ENCODE results near the gene OSBP2.

The OSBP2 gene

DNA sequence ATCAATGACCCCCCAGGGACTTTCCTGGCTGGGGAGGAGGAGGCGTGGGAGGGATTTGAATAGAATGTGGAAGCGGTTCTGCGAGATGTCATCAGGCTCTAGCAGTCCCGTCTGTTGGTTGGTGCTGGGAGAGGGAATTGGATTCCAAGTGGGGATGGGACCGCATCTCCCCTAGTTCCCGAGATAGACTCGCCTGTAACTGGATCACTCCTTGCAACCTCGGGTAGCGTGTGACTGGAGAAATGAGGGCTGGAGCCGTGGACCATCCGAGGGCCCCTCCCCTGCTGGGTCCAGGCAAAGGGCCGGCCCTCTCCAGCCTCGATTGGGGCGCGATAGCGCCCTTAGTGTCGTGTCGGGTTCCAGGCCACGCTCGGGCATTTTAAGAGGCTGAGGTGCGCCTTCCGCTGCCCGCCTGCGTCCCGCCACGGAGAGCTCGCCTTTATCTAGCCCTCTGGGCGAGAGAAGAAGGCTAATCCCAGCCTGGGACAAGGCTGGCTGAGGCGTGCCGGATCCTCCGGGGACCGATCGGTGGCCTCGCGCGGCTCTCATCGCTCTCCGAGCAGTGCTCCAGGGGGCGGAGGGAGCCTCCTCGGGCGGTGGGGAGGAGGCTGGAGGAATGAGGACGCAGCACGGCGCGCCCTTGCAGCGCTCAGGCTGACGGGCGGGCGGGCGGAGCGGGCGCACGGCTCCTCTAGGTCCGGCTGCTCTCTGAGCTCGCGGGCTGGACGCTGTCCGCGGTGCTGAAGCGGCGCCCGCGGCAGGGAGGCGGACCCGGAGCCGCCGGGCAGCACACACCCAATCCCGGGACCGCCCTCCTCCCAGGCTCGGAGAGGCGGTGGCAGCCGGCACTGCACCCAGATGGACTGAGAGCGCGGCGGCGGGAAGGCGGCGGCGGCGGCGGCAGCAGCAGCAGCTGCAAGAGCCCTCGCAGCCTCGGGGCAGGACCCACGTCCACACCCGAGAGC lies 107.8 kb downstream of the OSBP2 start:
- DNase-seq (ENCODE audit: extremely low read depth in 1 of 2, low read depth in 1 of 2) = peak; percentile 40 to 59

DNA sequence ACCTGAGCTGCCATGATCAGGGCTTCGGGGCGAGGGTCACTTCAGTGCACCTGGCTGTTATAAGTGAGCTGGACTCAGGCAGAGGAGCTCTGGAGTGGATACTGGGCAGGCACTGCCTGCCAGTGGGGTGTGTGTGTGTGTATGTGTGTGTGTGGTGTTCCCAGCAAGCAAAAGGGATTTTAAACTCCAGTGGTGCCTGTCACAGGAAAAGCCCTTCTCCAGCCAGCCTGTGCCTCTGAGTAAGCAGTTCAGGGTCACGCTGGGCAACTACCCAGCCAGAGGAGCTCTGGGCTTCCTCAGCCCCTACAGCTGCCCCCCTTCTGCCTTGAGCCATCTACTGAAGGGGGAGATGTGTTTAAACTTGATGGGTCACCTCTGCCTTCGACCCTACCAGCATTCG lies 109.0 kb downstream of the OSBP2 start:
- no peak for DNase-seq (ENCODE audit: extremely low read depth in 1 of 2, low read depth in 1 of 2)

DNA sequence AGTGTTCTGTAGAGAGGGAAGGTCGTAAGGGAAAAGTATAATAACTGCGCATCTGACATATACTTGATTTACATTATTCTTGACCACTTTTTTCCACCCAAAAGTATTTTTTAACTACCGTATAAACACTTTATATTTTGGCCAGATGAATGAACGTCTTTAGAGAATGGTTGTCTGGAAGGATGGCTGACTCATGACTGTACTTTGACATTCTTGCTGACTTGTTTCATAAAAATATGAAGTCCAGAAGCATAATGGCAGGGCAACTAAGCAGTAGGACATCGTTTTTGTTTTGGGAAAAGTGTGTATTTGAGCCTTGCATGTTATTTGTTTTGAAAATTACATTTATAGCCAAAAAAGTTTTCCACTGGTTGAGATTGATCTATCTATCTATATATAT lies 110.0 kb downstream of the OSBP2 start:
- no peak for DNase-seq (ENCODE audit: extremely low read depth in 1 of 2, low read depth in 1 of 2)

DNA sequence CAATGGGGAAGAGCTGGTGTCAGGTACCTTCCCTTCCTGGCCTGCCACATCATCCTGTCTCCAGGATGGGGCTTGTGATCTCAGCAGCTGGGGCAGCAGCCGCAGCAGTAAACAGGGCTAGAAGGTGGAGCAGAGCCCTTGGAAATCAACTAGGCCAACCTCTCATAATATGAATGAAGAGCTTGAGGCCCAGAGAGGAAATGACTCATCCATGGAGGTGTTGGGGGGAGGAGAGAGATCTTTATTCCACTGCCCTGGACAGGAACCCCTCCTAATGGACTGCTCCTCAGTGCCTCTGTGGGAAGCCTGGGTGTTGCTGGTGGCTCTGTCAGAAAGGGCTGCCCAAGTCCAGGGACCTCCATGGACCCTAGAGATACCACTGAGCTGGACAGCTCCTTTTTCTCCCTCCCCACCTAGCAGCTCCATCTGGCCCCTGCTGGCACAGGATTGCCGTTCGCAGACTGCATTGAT lies 111.8 kb downstream of the OSBP2 start:
- no peak for DNase-seq (ENCODE audit: extremely low read depth in 1 of 2, low read depth in 1 of 2)

DNA sequence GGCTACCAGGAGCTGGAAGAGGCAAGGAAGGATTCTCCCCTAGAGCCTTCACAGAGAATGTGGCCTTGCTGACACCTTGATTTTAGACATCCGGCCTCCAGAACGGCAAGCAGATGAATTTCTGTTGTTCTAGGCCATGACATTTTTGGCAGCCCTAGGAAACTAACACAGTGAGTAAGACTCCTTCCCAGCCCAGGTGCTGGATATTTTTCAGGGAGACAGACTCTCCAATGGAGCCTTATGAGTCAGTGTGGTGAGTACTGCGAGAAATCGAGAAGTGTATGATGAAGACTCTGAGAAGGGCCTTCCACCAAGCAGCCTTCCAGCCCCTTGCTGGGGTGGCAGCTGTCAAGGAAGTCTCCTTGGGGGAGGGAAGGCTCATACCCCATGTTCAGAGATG lies 114.4 kb downstream of the OSBP2 start:
- no peak for DNase-seq (ENCODE audit: extremely low read depth in 1 of 2, low read depth in 1 of 2)

DNA sequence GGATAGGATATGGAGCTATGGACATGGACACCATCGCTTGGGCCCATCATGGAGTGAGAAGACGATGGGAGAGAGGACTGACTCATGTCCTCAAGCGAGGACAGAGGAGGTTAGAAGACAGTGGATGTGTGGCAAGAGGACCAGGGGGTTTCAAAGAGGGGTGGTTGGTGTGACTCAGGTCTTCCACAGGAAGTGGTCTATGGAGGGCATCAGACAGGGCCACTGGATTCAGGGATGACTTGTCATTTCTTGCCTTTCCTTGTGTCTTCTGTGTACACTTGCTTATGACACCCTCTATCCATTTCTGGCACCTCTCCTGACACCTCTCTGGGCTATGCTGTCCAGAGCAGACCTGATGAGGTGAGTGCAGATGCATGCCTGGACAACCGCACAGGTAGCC lies 115.4 kb downstream of the OSBP2 start:
- peak in 1 of 2 donors; percentile 3 for DNase-seq (ENCODE audit: extremely low read depth in 1 of 2, low read depth in 1 of 2)

DNA sequence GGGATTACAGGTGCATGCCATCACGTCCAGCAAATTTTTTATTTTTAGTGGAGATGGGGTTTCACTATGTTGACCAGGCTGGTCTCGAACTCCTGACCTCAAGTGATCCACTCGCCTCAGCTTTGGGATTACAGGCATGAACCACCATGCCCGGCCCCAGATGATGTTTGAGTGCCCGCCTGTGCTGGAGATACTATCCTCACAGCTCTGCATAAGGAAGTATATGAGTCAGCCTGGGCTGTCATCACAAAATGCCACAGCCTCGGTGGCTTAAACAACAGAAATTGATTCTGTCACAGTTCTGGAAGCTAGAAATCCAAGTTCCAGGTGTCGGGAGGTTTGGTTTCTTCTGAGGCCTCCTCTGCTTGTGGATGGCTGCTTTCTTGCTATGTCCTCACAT lies 119.3 kb downstream of the OSBP2 start:
- no peak for DNase-seq (ENCODE audit: extremely low read depth in 1 of 2, low read depth in 1 of 2)

DNA sequence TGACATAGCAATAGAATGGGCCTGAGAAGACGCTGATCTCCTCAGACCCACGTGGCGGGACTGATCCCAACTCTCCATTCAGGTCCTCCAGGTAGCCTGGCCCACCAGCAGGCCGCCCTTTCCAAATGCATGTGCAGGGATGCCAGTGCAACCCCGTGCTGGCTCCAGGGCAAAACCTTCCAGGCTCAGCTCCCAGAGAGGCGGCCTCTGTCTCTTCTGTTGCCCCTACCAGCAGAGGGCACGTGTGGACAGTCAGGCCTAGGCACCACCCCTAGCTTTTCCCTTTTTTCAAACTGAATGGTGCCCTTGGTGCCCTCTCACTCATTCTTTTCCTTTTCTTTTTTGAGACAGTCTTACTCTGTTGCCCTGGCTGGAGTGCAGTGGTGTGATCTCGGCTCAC lies 121.7 kb downstream of the OSBP2 start:
- DNase-seq (ENCODE audit: extremely low read depth in 1 of 2, low read depth in 1 of 2) = no peak

DNA sequence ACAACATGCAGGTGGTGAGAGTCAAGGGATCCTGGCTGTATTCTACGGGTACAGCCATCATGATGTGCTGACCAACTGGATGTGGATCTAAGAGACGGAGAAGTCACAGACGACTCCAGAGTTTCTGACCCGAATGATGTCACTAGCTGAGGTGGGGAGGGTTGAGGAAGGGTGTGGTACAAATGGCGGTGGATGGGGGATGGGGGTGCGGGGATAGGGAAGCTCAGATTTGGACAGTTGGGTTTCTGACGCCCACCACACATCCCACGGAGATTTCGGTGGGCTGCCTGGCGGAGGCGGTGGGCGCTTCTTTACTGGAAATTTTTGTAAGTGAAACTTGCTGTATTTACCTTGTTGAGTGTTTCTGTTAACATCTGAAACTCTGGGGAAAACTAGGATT lies 126.7 kb downstream of the OSBP2 start:
- DNase-seq (ENCODE audit: extremely low read depth in 1 of 2, low read depth in 1 of 2) = no peak

DNA sequence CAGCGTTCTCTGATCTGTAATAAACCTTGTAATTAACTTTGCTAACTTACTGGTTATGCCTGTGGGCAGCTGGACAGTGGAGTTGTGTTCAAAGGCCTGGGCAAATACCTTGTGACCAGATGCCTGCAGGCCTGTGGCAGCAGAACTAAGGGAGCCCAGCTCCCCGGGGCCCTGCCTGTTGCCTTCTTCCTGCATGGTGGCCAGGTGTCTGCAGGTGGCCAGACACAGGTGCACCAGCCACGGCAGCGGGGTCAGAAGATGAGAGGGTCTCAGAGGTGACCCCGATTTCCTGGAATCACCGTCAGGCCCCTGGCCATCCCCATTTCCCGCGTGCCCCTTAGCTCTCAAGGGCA lies 127.2 kb downstream of the OSBP2 start:
- DNase-seq (ENCODE audit: extremely low read depth in 1 of 2, low read depth in 1 of 2) = no peak

DNA sequence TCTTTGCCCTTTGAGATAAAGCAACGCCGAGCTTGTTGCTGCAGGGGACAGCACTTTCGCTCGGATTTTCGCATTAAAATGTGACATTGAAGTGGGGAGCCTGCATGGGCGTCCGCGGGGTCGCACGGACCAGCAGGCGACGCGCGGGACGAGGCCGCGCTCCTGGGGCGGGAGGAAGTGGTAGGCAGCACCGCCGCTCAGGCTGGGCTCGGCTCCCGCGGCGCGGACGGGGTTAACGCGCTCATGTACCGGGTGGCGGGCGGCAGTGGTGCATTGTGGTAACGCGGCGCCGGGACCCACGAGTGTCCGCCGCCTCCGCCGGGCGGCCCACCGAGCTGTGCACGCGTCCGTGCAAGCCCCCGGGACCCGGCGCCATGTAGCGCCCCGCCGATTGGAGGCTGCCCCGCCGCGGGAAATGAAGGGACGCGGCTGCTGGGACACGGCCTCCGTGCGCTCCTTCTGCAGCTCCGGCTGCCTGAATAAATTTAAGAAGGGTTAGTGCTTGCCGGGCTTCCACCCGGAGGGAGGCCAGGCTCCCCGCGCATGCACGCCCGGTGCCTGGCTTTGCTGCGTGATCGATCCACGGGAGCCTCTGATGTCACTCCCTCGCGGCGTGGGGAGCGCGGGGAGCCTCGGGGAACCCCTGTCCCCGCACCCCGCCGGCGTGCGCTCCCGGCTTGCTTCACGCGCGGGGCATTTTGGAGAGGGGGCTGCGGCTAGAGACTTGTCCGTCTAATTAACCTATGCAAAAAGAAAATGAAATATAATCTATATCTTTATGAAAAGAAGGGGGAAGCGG lies 127.7 kb downstream of the OSBP2 start:
- no peak for DNase-seq (ENCODE audit: extremely low read depth in 1 of 2, low read depth in 1 of 2)

DNA sequence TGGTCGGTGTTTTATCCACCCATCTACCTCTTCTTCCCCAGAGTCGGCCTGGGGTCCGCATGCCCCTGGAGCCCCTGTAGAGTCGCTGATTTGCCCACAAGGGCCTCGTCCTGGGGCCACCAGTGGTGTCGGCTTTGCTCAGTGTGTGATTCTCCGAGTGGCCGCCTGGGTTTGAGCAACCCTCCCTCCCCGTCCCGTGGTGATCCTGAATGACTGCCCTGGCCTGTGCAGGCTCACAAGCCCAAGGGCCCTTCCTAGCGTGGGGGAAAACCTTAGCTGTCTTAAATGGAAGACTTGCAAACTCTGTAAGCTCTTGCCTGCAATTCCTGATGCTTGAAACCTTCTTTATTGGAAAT lies 128.3 kb downstream of the OSBP2 start:
- DNase-seq (ENCODE audit: extremely low read depth in 1 of 2, low read depth in 1 of 2) = no peak

DNA sequence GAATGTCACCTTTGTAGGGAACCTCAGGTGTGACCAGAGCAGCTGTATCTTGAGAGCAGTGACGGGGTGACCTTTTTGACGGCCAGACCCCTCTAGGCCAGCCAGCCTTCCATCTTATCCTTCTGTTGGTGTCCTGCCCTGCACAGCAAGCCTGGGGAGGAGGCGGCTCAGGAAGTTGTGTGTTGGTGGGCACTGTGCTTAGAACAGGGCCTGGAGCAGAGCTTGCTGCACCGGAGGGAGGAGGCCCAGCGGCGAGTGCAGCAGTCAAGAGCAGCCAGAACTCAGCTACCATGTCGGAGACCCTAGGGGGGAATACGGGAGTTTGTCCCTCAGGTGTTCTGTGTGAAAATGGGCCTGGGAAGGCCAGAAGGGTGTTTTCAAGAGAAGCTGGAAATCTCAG lies 129.4 kb downstream of the OSBP2 start:
- no peak for DNase-seq (ENCODE audit: extremely low read depth in 1 of 2, low read depth in 1 of 2)

DNA sequence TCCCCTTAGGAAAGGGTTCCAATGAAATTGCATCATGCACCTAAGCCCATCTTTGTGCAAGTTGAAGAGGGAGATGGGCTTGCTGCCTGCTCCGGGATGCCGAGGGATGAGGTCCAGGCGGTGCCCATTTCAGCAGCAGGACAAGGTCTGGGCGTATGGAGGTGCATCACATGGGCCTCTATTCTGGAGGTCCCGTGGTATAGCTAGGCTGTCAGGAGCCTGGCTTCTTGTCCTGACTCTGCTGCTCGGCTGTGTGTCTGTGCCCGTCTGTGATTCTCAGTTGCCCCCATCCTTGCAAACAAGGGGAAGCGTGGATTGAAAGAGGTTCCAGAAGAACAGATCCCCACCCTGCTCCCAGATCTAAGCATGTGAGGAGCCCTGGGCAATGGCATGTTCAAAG lies 130.0 kb downstream of the OSBP2 start:
- DNase-seq (ENCODE audit: extremely low read depth in 1 of 2, low read depth in 1 of 2) = no peak

DNA sequence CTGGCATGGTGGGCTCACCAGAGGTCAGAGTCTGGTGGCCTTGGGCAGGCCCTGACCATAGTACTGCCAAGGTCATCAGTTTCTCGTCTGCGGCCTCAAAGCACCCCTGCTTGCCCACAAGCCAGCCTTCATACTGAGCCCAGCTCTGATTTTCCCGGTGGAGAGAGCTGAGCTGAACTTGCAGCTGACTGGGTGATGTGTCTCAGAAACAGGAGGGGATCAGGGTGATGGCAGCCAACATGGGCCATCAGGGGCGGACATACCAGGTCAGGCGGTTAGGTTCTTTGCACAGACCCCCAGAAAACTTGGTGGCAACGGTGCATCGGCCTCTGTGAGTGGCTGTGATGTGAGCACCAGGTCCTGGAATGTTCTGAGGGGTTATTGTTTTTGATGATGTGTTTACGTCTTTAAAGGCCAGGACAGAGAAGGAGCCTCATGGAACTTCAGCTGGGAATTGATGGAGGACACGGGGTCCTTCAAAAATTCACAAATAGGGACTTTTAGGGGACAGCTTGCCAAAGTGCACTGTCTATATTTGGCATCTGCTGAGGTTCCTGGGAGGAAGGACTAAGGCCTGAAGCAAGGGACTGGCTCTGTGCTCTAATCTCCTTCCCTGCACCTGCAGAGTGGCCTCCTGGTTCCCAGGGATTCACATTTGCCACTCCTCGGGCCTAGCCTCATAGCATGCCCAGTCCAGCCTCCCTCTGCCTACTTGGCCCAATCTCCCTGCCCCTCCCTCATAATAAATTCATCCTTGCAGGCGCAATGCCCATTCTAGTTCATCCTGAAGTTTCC lies 131.2 kb downstream of the OSBP2 start:
- DNase-seq (ENCODE audit: extremely low read depth in 1 of 2, low read depth in 1 of 2) = no peak

DNA sequence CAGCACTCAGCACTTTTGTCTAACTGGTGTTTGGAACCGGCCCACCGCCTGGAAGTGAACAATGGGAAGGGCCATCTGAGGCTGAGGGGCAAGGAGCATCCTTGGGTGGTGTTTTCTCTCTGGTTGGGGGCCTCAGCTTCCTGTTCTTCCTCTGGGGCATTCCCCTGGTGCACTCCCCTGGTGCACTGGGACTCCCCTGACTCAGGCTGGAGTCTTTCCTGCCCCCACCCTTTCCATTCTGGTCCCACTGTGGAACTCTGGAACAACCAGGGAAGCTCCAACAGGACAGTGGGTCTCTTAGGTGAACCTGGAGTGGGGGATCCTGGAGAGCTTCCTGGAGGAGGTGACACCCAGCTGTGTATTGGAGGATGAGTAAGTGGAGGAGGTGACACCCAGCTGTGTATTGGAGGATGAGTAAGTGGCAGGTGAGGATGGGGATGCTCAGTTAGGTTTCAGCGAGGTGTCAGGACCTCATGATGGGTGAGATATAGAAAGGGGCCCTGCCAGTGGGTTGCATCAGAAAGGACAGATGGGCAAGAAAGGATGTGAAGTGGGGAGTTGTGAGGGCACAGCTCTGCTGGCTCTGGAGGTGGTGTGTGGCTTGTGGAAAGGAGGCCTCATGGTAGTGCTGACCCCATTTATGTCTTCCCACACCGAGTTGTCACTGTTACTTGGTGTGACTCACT lies 132.1 kb downstream of the OSBP2 start:
- DNase-seq (ENCODE audit: extremely low read depth in 1 of 2, low read depth in 1 of 2) = peak; percentile 6 to 52

DNA sequence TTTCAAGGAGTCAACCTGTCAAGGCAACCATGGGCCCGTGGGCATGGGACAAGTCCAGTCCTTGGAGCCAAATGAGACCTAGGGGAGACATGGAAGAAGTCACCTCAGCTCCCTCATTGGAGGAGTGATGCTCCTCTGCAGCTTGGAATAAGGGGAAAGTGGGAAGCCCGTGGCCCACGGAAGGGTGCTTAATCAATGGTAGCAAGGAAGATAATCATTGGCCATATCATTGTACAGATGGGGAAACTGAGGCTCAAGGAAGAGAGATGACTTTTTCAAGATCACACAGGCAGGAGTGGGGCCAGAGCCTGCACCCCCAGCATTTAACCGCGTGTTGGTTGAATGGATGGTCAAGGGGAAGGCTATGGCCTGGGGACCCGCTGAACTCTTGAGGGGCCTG lies 133.0 kb downstream of the OSBP2 start:
- DNase-seq (ENCODE audit: extremely low read depth in 1 of 2, low read depth in 1 of 2) = no peak

DNA sequence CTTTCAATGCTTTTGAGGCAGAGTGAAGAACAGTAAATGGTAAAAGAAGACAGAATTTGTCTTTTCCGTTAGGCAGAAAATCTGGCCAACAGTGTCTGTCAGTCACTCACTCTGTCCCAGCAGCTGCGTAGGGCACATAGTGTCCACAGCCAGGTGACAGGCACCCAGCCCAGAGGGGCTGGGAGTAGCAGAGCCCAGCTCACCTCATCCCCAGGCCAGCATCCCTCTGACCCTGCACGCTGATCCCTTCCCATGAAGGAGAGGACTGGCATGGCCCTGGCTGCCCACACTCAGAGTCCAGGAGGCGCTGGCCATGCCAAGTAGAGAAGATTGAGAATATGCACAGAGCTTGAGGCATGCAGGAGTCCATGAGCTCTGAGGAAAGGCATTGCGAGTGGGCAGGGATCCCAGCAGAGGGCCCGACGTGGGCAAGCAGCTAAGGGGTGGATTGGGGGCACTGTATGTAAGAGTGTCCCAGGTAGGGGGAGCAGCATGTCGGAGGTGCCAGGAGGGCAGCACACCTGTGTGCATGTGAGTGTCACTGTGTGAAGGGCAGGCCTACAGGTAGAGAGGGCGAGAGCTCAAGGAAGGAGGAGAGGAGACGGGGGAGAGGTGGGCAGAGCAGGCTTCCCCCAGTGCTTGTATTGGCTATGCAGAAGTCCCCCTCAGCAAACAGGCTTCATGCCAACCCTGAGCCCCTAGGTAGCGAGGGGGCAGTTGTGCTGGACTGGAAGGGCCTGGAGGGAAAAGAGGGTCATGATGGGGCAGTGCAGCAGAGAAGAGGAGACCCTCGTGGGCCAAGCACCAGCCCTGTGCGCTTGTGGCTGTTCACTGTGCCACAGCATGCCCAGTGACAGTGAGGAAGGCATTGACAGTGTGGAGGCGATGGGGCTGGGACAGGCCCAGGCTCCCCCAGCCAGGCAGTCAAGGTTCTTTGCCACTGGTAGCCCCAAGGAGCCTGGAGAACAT lies 133.8 kb downstream of the OSBP2 start:
- no peak for DNase-seq (ENCODE audit: extremely low read depth in 1 of 2, low read depth in 1 of 2)

DNA sequence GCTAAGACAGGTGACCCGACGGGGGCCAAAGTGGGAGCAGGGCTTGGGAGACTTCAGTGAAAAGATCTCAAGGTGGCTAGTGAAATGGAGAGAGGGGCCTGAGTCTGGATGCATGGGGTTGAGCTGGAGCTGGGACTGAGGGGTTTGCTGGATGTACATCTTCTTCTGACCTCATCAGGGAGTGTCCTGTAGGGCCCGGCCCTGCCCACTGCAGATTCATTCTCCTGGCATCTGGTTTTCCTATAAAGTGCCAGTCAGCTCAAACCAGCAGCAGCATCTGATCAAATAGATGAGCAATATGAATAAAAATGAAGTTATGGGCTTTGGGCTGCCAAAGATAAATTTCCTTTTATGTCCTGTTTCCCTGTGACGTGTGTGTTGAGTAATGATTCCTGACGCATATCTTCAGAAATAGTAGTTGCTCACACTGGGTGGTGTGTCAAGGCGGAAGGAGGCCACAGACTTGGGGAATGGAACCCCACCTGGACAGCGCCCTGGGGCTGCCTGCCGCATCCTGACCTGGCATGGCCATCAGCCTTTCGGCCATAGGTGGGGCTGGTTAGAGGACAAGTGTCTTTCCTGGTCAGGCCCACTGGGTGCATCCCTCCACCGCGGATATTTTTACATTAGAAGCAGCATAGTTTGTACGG lies 135.4 kb downstream of the OSBP2 start:
- no peak for DNase-seq (ENCODE audit: extremely low read depth in 1 of 2, low read depth in 1 of 2)
